ENCODE measurements around the gene ARFIP1. TPM values are rescaled to one million over a fixed set of nuclear protein-coding genes. Genes with fewer than 3 reads are reported as not detected.

The ARFIP1 gene, protein sequence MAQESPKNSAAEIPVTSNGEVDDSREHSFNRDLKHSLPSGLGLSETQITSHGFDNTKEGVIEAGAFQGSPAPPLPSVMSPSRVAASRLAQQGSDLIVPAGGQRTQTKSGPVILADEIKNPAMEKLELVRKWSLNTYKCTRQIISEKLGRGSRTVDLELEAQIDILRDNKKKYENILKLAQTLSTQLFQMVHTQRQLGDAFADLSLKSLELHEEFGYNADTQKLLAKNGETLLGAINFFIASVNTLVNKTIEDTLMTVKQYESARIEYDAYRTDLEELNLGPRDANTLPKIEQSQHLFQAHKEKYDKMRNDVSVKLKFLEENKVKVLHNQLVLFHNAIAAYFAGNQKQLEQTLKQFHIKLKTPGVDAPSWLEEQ
- total RNA-seq, result 10 to 100 TPM; 24.3 to 38.3 (median 27.0) TPM

DNA sequence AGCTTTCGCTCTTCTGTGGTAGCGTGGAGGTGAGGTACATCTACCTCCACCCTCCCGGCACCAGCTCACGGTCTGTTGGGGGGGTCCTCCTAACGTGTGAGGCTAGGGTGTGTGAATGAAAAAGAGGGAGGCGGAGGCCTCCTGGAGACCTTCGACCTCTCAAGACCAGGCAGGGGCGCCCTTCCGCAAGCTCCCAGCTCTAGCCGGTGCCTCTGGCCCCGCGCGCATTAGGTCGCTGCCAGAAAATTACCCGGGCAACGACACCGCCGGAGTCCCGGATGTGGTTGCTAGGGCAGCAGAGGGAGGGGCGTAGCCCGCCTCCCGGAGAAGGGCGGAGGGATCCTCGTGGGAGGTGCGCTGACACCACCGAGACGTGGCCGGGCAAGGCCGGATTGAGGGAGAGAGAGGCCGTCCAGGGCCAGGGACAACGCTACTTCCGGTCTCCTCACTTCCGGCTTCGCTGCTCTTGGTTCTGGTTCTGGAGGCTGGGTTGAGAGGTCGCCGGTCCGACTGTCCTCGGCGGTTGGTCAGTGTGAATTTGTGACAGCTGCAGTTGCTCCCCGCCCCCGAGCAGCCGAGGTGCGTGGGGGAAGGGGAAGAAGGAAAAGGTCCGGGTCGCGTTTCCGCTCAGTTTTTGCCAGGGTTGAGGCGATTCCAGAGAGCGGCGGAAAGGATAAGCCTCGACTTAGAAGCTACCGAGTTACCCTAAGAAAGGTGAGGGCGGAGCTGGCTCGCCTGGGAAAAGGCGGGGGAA, at the start of gene ARFIP1, which contains the start of gene TIGD4:
Gene ARFIP1, plus strand, starts transcription at position 442 of the 754 bp plus-strand sequence. CDS start 49,680 bp downstream, outside the sequence.
Gene TIGD4, minus strand, starts transcription at position 218 of the 754 bp plus-strand sequence. CDS start 8,726 bp downstream, outside the sequence.
- TF ChIP-seq POLR2A (IDR thresholded peaks at IDR 0.05) (peak in 1 of 2 donors; percentile 49), POLR2AphosphoS5 (IDR thresholded peaks at IDR 0.05) (peak in 2 of 3 donors; percentile 30 to 87), EP300 (IDR thresholded peaks at IDR 0.05) (no peak)
- TF ChIP-seq, protein P1, sequence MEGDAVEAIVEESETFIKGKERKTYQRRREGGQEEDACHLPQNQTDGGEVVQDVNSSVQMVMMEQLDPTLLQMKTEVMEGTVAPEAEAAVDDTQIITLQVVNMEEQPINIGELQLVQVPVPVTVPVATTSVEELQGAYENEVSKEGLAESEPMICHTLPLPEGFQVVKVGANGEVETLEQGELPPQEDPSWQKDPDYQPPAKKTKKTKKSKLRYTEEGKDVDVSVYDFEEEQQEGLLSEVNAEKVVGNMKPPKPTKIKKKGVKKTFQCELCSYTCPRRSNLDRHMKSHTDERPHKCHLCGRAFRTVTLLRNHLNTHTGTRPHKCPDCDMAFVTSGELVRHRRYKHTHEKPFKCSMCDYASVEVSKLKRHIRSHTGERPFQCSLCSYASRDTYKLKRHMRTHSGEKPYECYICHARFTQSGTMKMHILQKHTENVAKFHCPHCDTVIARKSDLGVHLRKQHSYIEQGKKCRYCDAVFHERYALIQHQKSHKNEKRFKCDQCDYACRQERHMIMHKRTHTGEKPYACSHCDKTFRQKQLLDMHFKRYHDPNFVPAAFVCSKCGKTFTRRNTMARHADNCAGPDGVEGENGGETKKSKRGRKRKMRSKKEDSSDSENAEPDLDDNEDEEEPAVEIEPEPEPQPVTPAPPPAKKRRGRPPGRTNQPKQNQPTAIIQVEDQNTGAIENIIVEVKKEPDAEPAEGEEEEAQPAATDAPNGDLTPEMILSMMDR (IDR thresholded peaks at IDR 0.05), result peak in 1 of 2 donors; percentile 15
- Histone ChIP-seq H3K27me3 (no peaks in the 10 kb centered on the region), H3K4me3 (peak within 1 kb of the TSS; percentile 87), H3K27ac (peak within 1 kb of the TSS; percentile 94), H3K36me3 (no peaks in the 10 kb centered on the region), H3K4me1 (peaks cover 44% of the 10 kb centered on the region), H3K9me3 (no peaks in the 10 kb centered on the region)
- peak; percentile 98 for DNase-seq (ENCODE audit: low spot score in 2 of 2)
- under 1% methylated on average over 34 of the region's 55 CpGs for WGBS

DNA sequence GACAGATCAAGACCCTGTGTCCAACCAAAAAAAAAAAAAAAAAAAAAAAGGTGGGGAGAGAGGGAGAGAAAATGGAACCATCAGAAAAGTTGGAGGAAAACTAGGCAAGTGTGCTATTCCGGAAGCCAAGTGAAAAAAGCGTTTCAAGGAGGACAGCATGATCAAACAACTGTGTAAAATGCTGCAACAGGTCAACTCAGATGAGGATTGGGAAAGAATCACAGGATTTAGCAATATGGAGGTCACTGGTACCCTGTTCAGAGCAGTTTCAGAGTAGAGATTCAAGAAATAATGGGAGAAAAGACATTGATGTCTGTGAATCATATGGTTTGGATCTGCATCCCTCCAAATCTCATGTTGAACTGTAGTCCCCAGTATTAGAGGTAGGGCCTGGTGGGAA, 47.8 kb upstream of the ARFIP1 start:
- no peaks in the 10 kb centered on the region for H3K9me3 ChIP-seq
- no peaks in the 10 kb centered on the region for H3K36me3 ChIP-seq
- H3K27me3 ChIP-seq, result no peaks in the 10 kb centered on the region
- H3K4me1 ChIP-seq, result no peaks in the 10 kb centered on the region
- 93% methylated on average over 2 of the region's 2 CpGs for WGBS
- DNase-seq (ENCODE audit: low spot score in 2 of 2), result no peak
- no peak for TF ChIP-seq POLR2A (IDR thresholded peaks at IDR 0.05)
- TF ChIP-seq EP300 (IDR thresholded peaks at IDR 0.05), result no peak
- TF ChIP-seq, protein P1 (IDR thresholded peaks at IDR 0.05), result no peak
- TF ChIP-seq POLR2AphosphoS5 (IDR thresholded peaks at IDR 0.05), result no peak
- no peak overlapping the region for H3K4me3 ChIP-seq
- no peak overlapping the region for H3K27ac ChIP-seq

DNA sequence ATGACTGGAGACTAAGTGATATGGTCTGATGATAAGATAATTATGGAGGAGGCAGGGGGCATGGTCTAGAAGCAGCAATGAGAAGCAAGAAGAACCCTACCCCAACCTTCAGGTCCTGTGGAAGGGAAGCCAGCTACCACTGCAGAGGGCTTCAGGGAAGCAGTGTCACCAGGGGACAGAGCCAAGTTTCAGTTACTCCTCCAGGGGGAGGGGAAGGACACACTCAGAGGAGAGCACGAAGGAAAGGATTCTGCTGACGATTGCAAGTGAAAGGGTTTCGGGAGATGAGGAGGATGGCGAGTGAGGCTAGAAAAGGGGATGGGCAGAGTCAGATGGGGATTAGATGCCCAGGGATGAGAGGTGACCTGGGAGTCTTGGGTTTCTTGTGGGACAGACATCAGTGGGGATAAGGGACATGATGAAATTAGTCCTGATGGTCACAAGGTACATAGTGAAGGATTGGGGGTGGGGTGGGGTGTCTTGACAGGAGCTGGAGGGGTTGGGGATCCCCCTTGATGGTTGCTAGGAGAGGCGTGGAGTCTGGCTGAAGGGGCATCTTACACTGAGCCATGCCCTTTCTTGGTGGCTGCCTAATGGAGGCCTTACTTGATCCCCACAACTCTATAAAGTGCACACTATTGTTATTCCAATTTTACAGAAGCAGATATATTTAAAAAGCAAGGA, 45.6 kb upstream of the ARFIP1 start:
- 82% methylated on average over 5 of the region's 5 CpGs for WGBS

DNA sequence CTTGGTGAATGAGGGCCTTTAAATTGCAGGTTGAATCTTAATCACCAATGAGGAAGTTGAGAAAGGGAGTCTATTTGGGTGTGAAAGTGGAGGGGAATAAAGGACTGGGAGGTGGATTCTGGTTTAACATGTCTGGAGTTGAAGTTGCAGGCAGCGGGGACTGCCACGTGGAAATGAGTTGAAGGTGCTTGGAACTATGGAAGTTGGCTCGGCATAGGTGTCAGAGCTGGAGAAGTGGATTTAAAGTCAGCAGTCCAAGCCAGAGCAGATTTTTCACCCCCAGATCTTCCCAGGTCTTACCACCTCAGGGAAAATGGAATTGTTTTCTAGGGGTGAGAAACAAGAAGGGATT, 45.1 kb upstream of the ARFIP1 start:
- no peak for DNase-seq (ENCODE audit: low spot score in 2 of 2)
- WGBS, result 56% methylated on average over 3 of the region's 3 CpGs
- no peaks in the 10 kb centered on the region for H3K9me3 ChIP-seq
- no peaks in the 10 kb centered on the region for H3K27me3 ChIP-seq
- no peaks in the 10 kb centered on the region for H3K4me1 ChIP-seq
- TF ChIP-seq POLR2A (IDR thresholded peaks at IDR 0.05) (no peak), EP300 (IDR thresholded peaks at IDR 0.05) (no peak), POLR2AphosphoS5 (IDR thresholded peaks at IDR 0.05) (no peak)
- TF ChIP-seq, protein P1 (IDR thresholded peaks at IDR 0.05), result no peak
- no peak overlapping the region for H3K27ac ChIP-seq
- no peaks in the 10 kb centered on the region for H3K36me3 ChIP-seq
- no peak overlapping the region for H3K4me3 ChIP-seq

More for the DNA sequence above, 45.6 kb upstream of the ARFIP1 start:
- H3K4me1 ChIP-seq, result no peaks in the 10 kb centered on the region
- no peak overlapping the region for H3K27ac ChIP-seq
- H3K9me3 ChIP-seq, result no peaks in the 10 kb centered on the region
- DNase-seq (ENCODE audit: low spot score in 2 of 2), result no peak
- H3K4me3 ChIP-seq, result no peak overlapping the region
- no peaks in the 10 kb centered on the region for H3K36me3 ChIP-seq
- H3K27me3 ChIP-seq, result no peaks in the 10 kb centered on the region
- TF ChIP-seq POLR2A (IDR thresholded peaks at IDR 0.05) (no peak), POLR2AphosphoS5 (IDR thresholded peaks at IDR 0.05) (no peak), EP300 (IDR thresholded peaks at IDR 0.05) (no peak)
- TF ChIP-seq, protein P1 (IDR thresholded peaks at IDR 0.05), result no peak
